GM12891 (cell line): Measurements from ENCODE around the gene F7.
"Not testable (repeated sequence)": the region's sequence is repeated elsewhere in the genome, so short reads cannot be mapped to it uniquely, and the experiment has no call there.

Experiments used
- DNase-seq: peaks from one replicate; pipeline ENCODE4 v3.0.0; 2011; ENCODE audit warnings: low spot score; ENCODE audit not compliant: insufficient read length
- FAIRE-seq: peaks from 2 replicates; lab custom pipeline; 2011; peaks lifted over from hg19 to GRCh38; lab: Jason Lieb, UNC
- PAX5 ChIP-seq: IDR thresholded peaks from 2 replicates; pipeline ENCODE4 v1.6.1; 2011; ENCODE audit warnings: low read length, moderate library complexity, mild to moderate bottlenecking; ENCODE audit not compliant: insufficient read depth, severe bottlenecking
- POLR2A ChIP-seq: IDR thresholded peaks from 2 replicates; pipeline ENCODE4 v1.6.1; 2011; ENCODE audit warnings: low read depth, low read length, control low read depth
- POLR2AphosphoS5 ChIP-seq: IDR thresholded peaks from 2 replicates; pipeline ENCODE4 v1.6.1; 2011; ENCODE audit warnings: low read depth, low read length, control low read depth
- POU2F2 ChIP-seq: IDR thresholded peaks from 2 replicates; pipeline ENCODE4 v1.6.1; 2011; ENCODE audit warnings: low read depth, mild to moderate bottlenecking, control low read depth, low read length, moderate library complexity
- SPI1 ChIP-seq: IDR thresholded peaks from 2 replicates; pipeline ENCODE4 v1.6.1; 2011; ENCODE audit warnings: low read depth, low read length, control low read depth
- TAF1 ChIP-seq: IDR thresholded peaks from 2 replicates; pipeline ENCODE4 v1.6.1; 2011; ENCODE audit warnings: low read depth, low read length, control low read depth

The F7 gene

DNA sequence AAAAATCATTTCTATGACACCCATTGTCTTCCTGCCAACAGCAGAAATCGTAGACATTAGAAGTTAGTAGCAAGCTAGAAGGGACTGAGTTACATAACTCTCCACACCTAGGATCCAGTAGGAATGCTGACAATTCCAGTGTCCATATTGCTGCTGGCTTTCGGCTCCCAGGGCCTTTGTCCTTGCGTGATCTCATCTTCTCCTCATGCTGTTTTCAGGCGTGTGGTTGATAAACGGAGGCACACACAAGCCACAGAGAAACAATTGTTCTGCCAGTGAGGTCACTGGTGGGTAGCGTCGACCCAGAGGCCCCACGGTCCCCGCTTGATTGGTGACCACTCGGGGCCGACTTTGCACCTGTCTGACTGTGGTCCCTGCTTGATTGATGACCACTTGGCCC lies 31.6 kb upstream of the F7 start:
- TF ChIP-seq TAF1, result no peak
- FAIRE-seq, result no peak
- no peak for DNase-seq

DNA sequence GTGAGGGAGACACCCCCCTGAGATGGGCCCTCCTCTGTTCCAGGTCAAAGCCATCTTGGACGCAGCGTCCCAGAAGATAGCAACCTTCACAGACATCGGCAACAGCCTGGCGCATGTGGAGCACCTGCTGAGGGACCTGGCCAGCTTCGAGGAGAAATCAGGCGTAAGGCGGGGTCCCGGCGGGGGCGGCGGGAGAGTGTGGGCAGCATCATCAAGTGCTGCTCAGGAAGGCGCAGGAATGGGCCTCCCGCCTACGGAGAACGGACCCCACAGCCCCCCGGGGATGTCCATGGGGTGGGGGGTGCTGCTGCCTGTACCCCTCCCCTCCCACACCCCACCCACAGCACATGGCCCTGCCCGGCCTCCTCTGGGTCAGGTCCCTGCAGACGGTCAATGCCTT lies 31.2 kb upstream of the F7 start:
- TF ChIP-seq PAX5, result no peak
- no peak for TF ChIP-seq SPI1
- no peak for TF ChIP-seq POLR2A
- TF ChIP-seq TAF1, result no peak
- TF ChIP-seq POLR2AphosphoS5, result no peak
- FAIRE-seq (no peak), DNase-seq (no peak)

DNA sequence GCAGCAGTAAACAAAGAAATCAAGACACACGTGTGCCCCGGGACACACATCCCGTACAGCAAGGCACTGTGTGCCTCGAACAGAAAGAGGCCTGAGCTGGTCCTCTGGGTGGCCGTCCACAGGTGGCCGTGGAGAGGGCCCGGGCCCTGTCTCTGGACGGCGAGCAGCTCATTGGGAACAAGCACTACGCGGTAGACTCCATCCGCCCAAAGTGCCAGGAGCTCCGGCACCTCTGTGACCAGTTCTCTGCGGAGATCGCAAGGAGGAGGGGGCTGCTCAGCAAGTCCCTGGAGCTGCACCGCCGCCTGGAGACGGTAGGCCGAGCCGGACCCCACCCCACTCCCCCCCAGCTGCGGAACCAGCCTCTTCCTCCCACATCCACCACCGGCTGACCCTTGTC lies 30.7 kb upstream of the F7 start:
- DNase-seq, result no peak
- no peak for FAIRE-seq
- TF ChIP-seq SPI1 (no peak), POU2F2 (no peak), PAX5 (no peak), TAF1 (no peak), POLR2A (no peak), POLR2AphosphoS5 (no peak)

DNA sequence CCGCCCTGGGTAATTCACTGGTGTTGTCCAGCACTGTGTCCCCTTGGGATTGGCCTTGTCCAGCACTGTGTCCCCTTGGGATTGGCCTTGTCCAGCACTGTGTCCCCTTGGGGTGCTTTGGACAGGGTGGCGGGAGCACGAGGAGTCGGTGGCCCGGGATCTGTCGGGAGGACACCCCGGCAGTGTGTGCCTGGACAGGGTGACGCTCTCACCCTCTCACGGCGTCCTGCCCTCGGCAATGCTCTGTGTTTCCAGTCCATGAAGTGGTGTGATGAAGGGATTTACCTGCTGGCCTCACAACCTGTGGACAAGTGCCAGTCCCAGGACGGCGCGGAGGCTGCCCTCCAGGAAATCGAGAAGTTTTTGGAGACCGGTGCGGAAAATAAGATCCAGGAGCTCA lies 29.9 kb upstream of the F7 start:
- TF ChIP-seq POU2F2 (no peak), SPI1 (no peak), POLR2AphosphoS5 (no peak), TAF1 (no peak), PAX5 (no peak), POLR2A (no peak)
- DNase-seq, result no peak
- no peak for FAIRE-seq

DNA sequence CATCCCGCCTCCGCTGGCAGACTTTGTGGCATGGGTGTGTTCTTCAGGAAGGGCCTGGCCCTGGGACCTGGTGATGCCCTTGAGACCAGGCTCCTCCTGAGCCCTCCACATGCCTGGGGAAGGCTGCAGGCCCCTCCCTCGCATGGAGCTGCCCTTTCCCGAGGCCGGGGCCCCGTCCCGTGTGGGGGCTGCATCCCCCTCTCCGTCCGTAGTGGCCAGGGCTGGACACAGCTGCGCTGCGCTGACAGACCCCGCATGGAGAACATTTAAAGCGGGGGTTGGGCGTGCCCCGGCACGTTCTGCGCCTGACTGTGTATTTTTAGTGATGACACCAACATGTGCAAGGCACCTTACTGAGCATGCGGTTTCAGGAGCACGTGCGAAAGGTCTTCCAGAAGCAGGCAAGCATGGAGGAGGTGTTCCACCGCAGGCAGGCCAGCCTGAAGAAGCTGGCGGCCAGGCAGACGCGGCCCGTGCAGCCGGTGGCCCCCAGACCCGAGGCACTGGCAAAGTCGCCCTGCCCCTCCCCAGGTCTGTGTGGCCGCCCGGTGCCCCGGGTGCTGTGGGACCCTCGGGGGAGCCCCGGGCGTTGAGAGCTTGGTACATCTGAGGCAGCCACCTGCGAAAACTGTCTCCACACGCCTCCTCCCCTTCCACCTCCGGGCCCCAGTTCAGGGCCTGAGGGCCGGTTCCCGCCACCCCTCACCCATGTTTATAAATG lies 28.8 kb upstream of the F7 start:
- TF ChIP-seq POU2F2, result no peak
- TF ChIP-seq POLR2A, result no peak
- TF ChIP-seq TAF1, result no peak
- TF ChIP-seq POLR2AphosphoS5, result no peak
- no peak for DNase-seq
- FAIRE-seq, result no peak

DNA sequence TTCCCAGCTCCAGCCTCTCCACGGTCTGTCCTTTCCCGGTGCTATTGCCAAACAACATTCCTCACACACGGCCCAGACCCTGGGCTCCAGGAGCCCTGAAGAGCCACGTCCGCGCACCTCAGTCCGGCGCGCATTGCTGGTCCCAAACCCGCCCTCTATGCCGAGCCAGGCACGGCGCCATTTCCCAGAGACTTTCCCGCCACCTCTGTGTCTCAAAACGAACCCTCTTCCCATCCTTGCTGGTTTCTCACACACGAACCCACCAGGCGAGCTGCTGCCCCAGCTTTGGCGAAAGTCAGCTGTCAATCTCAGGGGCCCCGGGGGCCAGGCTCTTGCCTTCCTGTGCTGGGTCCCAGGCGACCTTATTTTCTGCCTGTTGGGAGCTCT lies 28.0 kb upstream of the F7 start:
- DNase-seq, result no peak
- no peak for FAIRE-seq
- TF ChIP-seq POLR2A (no peak), PAX5 (no peak), SPI1 (no peak), TAF1 (no peak), POU2F2 (no peak), POLR2AphosphoS5 (no peak)

DNA sequence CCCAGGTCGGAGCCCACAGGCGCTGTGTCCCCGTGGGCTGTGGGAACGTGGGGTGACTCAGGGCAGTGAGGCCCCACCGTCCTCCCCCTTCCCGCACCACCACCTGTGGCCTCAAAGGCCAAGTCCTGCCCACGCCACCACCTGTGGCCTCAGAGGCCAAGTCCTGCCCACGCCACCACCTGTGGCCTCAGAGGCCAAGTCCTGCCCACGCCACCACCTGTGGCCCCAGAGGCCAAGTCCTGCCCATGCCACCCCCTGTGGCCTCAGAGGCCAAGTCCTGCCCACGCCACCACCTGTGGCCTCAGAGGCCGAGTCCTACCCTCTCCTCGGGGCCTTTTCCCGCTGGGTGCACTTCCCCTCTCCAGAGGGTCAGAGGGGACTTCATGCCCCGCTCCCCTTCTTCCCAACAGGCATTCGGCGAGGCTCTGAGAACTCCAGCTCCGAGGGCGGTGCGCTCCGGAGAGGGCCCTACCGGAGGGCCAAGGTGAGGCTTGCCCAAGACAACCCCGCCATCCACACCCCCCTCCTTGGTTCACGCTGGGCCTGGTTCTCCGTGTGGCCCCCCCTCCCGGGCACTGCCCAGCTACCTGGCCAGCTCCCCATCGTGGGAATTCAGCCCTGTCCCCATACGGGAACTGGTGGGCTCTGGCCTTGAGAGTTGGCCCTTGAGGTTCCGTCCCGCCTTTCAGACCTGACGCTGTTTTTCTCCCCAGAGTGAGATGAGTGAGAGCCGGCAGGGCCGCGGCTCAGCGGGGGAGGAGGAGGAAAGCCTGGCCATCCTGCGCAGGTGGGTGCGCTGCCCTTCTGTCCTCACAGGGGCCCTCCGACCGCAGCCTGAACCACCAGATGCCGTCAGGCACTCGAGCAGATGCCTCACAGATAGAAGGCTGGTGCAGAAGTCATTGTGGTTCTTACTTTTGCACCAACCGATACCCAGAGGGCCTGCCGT lies 27.4 kb upstream of the F7 start:
- DNase-seq (no peak), FAIRE-seq (no peak)
- no peak for TF ChIP-seq POLR2AphosphoS5
- no peak for TF ChIP-seq POU2F2
- no peak for TF ChIP-seq PAX5
- no peak for TF ChIP-seq POLR2A
- no peak for TF ChIP-seq SPI1
- TF ChIP-seq TAF1, result no peak

DNA sequence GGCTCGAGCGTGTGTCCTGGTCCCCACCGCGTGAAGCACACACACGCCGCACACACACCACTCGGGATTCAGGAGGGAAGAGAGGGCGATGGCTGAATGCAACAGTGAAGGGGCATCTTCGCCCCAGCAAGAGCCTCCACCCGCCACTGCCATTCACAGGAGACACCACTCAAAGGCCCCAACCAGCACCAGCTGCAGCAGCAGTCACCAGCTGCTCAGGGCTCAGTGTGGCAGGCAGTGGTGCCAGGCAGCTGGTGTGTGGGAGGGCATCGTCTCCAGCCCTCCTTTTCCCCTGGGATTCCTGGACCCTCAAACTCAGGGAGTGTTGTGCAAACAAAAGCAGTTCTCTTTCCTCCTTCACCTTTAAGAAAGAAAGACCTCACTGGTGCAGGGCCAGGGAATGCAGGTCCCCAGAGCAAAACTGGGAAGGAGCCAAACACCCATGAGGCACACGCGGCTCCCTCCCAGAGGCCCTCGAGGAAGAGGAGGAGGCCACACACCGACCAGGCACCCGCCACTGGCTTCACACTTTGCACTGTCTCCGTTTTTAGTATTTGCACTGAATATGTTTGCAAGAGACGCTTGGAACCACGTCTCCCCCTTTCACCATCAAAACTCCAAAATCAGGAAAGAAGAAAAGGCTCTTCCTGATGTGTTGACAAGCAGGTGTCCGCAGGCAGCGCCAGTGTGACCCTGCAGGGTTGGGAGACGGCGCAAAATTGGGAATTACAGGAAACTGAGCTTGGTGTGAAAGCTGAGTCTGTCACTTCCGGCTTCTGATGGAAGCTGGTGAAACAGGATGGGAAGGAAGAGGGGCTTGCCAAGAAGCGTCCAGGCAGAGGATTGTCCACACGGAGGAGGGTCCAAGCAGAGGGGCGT lies 26.4 kb upstream of the F7 start:
- DNase-seq, result no peak
- no peak for FAIRE-seq
- TF ChIP-seq POLR2AphosphoS5, result no peak
- TF ChIP-seq PAX5, result no peak

DNA sequence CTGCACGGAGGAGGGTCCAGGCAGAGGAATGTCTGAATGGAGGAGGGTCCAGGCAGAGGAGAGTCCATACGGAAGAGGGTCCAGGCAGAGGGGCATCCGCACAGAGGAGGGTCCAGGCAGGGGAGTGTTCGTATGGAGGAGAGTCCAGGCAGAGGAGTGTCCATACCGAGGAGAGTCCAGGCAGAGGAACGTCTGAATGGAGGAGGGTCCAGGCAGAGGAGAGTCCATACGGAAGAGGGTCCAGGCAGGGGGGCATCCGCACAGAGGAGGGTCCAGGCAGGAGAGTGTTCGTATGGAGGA lies 25.9 kb upstream of the F7 start:
- FAIRE-seq, DNase-seq: not testable (repeated sequence)

DNA sequence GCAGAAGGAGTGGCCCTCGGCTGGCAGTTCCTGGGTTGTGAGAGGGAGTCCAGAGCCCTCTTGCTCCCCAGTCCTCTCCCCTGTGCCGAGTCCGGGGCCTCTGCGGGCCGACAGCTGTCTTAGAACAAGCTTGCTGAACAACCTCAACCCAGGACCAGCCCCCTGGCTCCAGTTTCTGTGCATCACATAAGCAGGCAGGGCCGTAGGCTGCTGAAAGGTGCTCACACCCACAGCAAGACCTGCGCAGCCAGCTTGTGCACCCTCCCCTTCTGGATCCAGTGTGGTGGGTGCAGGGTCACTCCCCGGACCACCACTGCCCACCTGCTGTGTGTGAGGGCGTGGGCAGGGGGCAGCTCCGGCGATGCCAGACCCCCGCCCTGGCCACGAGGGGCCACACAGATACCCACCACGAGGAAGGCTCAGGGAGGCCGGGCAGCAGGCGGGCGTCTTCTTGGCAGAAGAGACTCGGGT lies 25.2 kb upstream of the F7 start:
- DNase-seq, result no peak
- TF ChIP-seq POU2F2 (no peak), PAX5 (no peak), POLR2AphosphoS5 (no peak), SPI1 (no peak), TAF1 (no peak), POLR2A (no peak)
- no peak for FAIRE-seq
